Measurements from ENCODE around the gene SKAP1. TPM values are rescaled to one million over a fixed set of nuclear protein-coding genes. Genes with fewer than 3 reads are reported as not detected.

The SKAP1 gene
- total RNA-seq, 1 experiment from 2014 or later, result not detected

DNA sequence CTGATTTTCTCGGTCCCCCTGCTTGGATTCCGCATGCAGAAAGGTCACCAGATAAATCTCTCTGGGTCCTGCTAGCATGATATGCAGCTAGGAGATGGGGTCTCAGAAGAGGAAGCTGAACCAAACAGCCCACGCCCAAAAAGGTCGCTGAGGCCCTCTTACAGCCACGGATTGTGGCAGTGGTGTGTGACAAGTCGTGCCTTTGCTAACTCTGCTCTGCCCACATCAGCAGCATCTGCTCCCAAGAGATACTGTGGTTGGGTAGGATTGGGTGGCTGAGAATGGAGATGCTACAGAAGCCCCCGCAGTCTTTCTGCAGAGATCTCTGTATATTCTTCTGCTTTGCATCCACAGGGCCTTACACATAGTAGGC is 15.2 kb upstream of the SKAP1 start:
- CTCF ChIA-PET, result interaction anchor here (0.9 to 1.3 kb wide), 2 partner anchors 11 to 93 kb away, joined by 3 read pairs; no protein-coding TSS in a partner anchor
- Mint-ChIP-seq H3K27me3 (ENCODE audit: insufficient read depth, unreplicated experiment) (peaks cover 4% of the 10 kb centered on the region), H3K27ac (ENCODE audit: low read depth, unreplicated experiment) (no peak overlapping the region), H3K4me1 (ENCODE audit: insufficient read depth, unreplicated experiment) (peaks cover 6% of the 10 kb centered on the region), H3K4me3 (ENCODE audit: unreplicated experiment) (no peak overlapping the region), H3K9me3 (ENCODE audit: unreplicated experiment) (peaks cover 8% of the 10 kb centered on the region), H3K36me3 (ENCODE audit: insufficient read depth, unreplicated experiment) (no peaks in the 10 kb centered on the region)
- TF ChIP-seq, protein P1, sequence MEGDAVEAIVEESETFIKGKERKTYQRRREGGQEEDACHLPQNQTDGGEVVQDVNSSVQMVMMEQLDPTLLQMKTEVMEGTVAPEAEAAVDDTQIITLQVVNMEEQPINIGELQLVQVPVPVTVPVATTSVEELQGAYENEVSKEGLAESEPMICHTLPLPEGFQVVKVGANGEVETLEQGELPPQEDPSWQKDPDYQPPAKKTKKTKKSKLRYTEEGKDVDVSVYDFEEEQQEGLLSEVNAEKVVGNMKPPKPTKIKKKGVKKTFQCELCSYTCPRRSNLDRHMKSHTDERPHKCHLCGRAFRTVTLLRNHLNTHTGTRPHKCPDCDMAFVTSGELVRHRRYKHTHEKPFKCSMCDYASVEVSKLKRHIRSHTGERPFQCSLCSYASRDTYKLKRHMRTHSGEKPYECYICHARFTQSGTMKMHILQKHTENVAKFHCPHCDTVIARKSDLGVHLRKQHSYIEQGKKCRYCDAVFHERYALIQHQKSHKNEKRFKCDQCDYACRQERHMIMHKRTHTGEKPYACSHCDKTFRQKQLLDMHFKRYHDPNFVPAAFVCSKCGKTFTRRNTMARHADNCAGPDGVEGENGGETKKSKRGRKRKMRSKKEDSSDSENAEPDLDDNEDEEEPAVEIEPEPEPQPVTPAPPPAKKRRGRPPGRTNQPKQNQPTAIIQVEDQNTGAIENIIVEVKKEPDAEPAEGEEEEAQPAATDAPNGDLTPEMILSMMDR (IDR thresholded peaks at IDR 0.05; ENCODE audit: unreplicated experiment), result no peak
- BruUV-seq (replicated peaks), result no TSS peak
- POLR2A ChIA-PET, result no interaction called here
- DNase-seq (ENCODE audit: unreplicated experiment), result no peak
- intact Hi-C loops (cut with micrococcal nuclease), result no loop called here

DNA sequence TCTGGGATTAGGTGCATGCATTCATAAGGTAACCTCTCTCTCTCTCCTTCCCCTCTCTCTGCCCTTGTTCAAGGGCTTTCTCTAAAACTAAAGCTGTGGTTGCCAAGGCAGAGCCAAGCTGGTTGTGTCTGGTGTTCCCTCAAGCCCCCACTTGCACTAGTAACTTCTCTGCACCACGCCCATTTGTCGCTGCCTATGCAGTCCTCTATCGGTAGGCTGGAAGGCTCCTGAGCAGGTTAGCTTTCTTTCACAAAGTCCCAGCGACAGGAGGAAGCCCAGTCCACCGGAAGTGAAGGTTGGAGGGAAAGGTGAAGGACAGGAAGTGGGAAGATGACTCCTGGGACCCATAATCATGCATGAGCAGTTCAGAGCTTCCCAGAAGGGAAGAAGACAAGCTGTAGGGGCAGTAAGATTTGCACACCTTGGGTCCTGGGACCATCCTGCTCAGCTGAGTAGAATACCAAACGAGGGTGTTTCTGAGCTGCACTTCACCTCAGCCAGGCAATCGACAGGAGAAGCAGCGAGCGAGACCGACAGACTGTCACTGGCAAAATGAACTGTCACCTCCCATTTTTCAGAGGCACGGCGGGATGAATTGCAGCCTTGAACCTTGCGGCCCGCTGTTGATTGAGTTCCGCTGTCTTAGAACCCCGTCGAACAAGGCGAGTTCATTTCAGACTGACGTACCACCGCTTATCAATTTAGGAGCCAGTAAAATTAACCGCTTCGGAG is 14.7 kb upstream of the SKAP1 start:
- H3K27ac Mint-ChIP-seq (ENCODE audit: low read depth, unreplicated experiment), result no peak overlapping the region

DNA sequence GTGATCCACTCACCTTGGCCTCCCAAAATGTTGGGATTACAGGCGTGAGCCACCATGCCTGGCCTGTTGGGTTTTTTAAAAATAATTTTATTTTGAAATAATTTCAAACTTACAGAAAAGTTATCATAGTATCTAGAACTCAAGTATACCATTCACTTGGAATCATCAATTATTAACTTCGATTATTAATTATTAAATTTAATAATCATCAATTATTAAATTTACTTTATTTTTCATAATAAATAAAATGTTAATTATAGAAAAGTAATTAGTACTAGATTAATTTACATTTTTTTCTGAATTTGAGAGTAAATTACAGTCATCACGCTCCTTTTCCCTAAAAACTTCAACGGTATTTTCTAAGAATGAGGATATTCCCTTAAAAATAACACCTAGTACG is 13.7 kb upstream of the SKAP1 start:
- TF ChIP-seq, protein P1 (IDR thresholded peaks at IDR 0.05; ENCODE audit: unreplicated experiment), result no peak
- Mint-ChIP-seq H3K27ac (ENCODE audit: low read depth, unreplicated experiment) (no peak overlapping the region), H3K36me3 (ENCODE audit: insufficient read depth, unreplicated experiment) (no peaks in the 10 kb centered on the region), H3K9me3 (ENCODE audit: unreplicated experiment) (peaks cover 8% of the 10 kb centered on the region), H3K4me1 (ENCODE audit: insufficient read depth, unreplicated experiment) (peaks cover 6% of the 10 kb centered on the region), H3K27me3 (ENCODE audit: insufficient read depth, unreplicated experiment) (no peaks in the 10 kb centered on the region), H3K4me3 (ENCODE audit: unreplicated experiment) (no peak overlapping the region)
- DNase-seq (ENCODE audit: unreplicated experiment), result no peak
- BruUV-seq (replicated peaks), result no TSS peak
- intact Hi-C loops (cut with micrococcal nuclease), result no loop called here
- CTCF ChIA-PET, result interaction anchor here (0.8 kb wide), 1 partner anchor 23 kb away, joined by 4 read pairs; no protein-coding TSS in a partner anchor
- POLR2A ChIA-PET, result no interaction called here

More for the DNA sequence above, 14.7 kb upstream of the SKAP1 start:
- DNase-seq (ENCODE audit: unreplicated experiment), result no peak
- BruUV-seq (replicated peaks), result no TSS peak
- peaks cover 8% of the 10 kb centered on the region for H3K9me3 Mint-ChIP-seq (ENCODE audit: unreplicated experiment)
- TF ChIP-seq, protein P1 (IDR thresholded peaks at IDR 0.05; ENCODE audit: unreplicated experiment), result no peak
- no peaks in the 10 kb centered on the region for H3K27me3 Mint-ChIP-seq (ENCODE audit: insufficient read depth, unreplicated experiment)
- H3K4me1 Mint-ChIP-seq (ENCODE audit: insufficient read depth, unreplicated experiment), result peaks cover 6% of the 10 kb centered on the region
- ChIA-PET POLR2A (no interaction called here), CTCF (interaction anchor here (0.8 to 1.3 kb wide), 4 partner anchors 11 to 109 kb away, joined by 3 to 4 read pairs (median 3); no protein-coding TSS in a partner anchor)
- intact Hi-C loops (cut with micrococcal nuclease), result no loop called here
- no peak overlapping the region for H3K4me3 Mint-ChIP-seq (ENCODE audit: unreplicated experiment)
- no peaks in the 10 kb centered on the region for H3K36me3 Mint-ChIP-seq (ENCODE audit: insufficient read depth, unreplicated experiment)

DNA sequence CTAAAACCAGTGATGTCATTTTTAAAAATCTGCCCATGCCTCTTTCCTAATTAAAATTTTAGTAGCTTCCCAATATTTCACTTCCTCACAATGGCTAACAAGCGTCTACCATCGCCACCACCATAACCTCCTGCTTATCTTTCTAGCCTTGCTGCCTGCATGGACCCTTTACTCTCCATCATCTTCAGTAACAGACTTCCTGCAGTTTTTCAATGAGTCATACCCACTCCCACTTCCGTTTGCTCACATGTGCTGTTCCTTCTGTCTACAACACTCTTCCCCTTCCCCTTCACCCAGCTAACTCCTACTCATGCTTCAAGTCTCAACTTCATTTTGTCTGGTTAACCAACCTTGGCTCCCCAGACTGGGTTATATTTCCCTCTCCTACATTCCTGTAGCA is 12.8 kb upstream of the SKAP1 start:
- no peak for DNase-seq (ENCODE audit: unreplicated experiment)
- H3K36me3 Mint-ChIP-seq (ENCODE audit: insufficient read depth, unreplicated experiment), result no peaks in the 10 kb centered on the region
- no peak overlapping the region for H3K27ac Mint-ChIP-seq (ENCODE audit: low read depth, unreplicated experiment)
- BruUV-seq (replicated peaks), result no TSS peak
- H3K4me3 Mint-ChIP-seq (ENCODE audit: unreplicated experiment), result no peak overlapping the region
- peaks cover 8% of the 10 kb centered on the region for H3K9me3 Mint-ChIP-seq (ENCODE audit: unreplicated experiment)
- H3K27me3 Mint-ChIP-seq (ENCODE audit: insufficient read depth, unreplicated experiment), result no peaks in the 10 kb centered on the region
- TF ChIP-seq, protein P1 (IDR thresholded peaks at IDR 0.05; ENCODE audit: unreplicated experiment), result no peak
- CTCF ChIA-PET, result no interaction called here
- peaks cover 6% of the 10 kb centered on the region for H3K4me1 Mint-ChIP-seq (ENCODE audit: insufficient read depth, unreplicated experiment)
- POLR2A ChIA-PET, result no interaction called here
- intact Hi-C loops (cut with micrococcal nuclease), result no loop called here

Data from MCF 10A (cell line).